WTC11 (cell line): ENCODE data around the gene RAC3. TPM values are rescaled to one million over a fixed set of nuclear protein-coding genes. Genes with fewer than 3 reads are reported as not detected.

Experiments
- ATAC-seq: fragments of 200-7000 bp; cut with Tn5 transposase; 2 replicates; pipeline ENCODE4 v1.10.0; 2021; ENCODE audit warnings: mild to moderate bottlenecking, moderate library complexity
- CTCF ChIA-PET: fragments of 300-600 bp; sonication (Branson Sonifier 250); formaldehyde crosslinking; loops from one replicate; lab custom pipeline; 2021; ENCODE audit warnings: antibody characterized with exemption; lab: Charles Lee
- POLR2A ChIA-PET: fragments of 350-600 bp; sonication (Branson Sonifier 250); formaldehyde crosslinking; loops from one replicate; lab custom pipeline; 2021; ENCODE audit warnings: antibody characterized with exemption; lab: Charles Lee
- DNase-seq: peaks from one replicate; pipeline ENCODE4 v3.0.0; 2021; ENCODE audit warnings: low spot score
- H3K27ac Mint-ChIP-seq: 2 replicates; pipeline ENCODE4 v1.8.0; 2021; ENCODE audit warnings: mixed read lengths
- H3K27me3 Mint-ChIP-seq: 2 replicates; pipeline ENCODE4 v1.8.0; 2021; ENCODE audit warnings: low read depth, mild to moderate bottlenecking, moderate library complexity, mixed read lengths
- H3K36me3 Mint-ChIP-seq: 2 replicates; pipeline ENCODE4 v1.8.0; 2021; ENCODE audit warnings: mixed read lengths
- H3K4me1 Mint-ChIP-seq: 2 replicates; pipeline ENCODE4 v1.8.0; 2022; ENCODE audit warnings: mixed read lengths
- H3K4me3 Mint-ChIP-seq: 2 replicates; pipeline ENCODE4 v1.8.0; 2021; ENCODE audit warnings: mild to moderate bottlenecking, moderate library complexity, mixed read lengths
- H3K9me3 Mint-ChIP-seq: 2 replicates; pipeline ENCODE4 v1.8.0; 2021; ENCODE audit warnings: mixed read lengths
- CBFB ChIP-seq: sonication (generic); formaldehyde crosslinking; IDR thresholded peaks from 2 replicates; pipeline ENCODE4 v1.8.1; 2022; ENCODE audit warnings: mild to moderate bottlenecking, low read depth, missing genetic modification reagents
- CREM ChIP-seq: sonication (generic); formaldehyde crosslinking; IDR thresholded peaks from 2 replicates; pipeline ENCODE4 v1.8.1; 2022; ENCODE audit warnings: mild to moderate bottlenecking, missing genetic modification reagents, moderate library complexity
- EMX1 ChIP-seq: fragments of 250-450 bp; sonication (Bioruptor Pico); IDR thresholded peaks from 2 replicates; pipeline ENCODE4 v1.8.0; 2021; ENCODE audit warnings: mild to moderate bottlenecking
- ESRRA ChIP-seq: sonication (generic); formaldehyde crosslinking; IDR thresholded peaks from 2 replicates; pipeline ENCODE4 v1.8.1; 2022; ENCODE audit warnings: mild to moderate bottlenecking, missing genetic modification reagents, borderline replicate concordance
- GABPB1 ChIP-seq: sonication (generic); formaldehyde crosslinking; IDR thresholded peaks from 2 replicates; pipeline ENCODE4 v1.8.1; 2023; ENCODE audit warnings: mild to moderate bottlenecking, missing genetic modification reagents
- GTF2I ChIP-seq: fragments of 250-450 bp; sonication (Bioruptor Pico); conservative IDR thresholded peaks from 2 replicates; pipeline ENCODE4 v1.4.0; 2021; ENCODE audit warnings: mild to moderate bottlenecking
- SMAD4 ChIP-seq: sonication (generic); formaldehyde crosslinking; IDR thresholded peaks from 2 replicates; pipeline ENCODE4 v1.8.0; 2022; ENCODE audit warnings: mild to moderate bottlenecking, missing genetic modification reagents
- total RNA-seq: library from RNA; stranded (reverse); gene quantifications from 3 replicates; pipeline ENCODE4 v1.2.3, GENCODE V29; 2021
- TF ChIP-seq, protein P1 (sequence below): sonication (generic); formaldehyde crosslinking; IDR thresholded peaks from 2 replicates; pipeline ENCODE4 v1.8.1; 2023; ENCODE audit warnings: mild to moderate bottlenecking, moderate library complexity, missing genetic modification reagents
- TF ChIP-seq, protein P2 (sequence below): sonication (generic); formaldehyde crosslinking; IDR thresholded peaks from 2 replicates; pipeline ENCODE4 v1.8.1; 2022; ENCODE audit warnings: missing genetic modification reagents, borderline replicate concordance
- TF ChIP-seq, protein P3 (sequence below): sonication (generic); formaldehyde crosslinking; IDR thresholded peaks from 2 replicates; pipeline ENCODE4 v1.8.0; 2022; ENCODE audit warnings: mild to moderate bottlenecking, missing genetic modification reagents
- TF ChIP-seq, protein P4 (sequence below): sonication (generic); formaldehyde crosslinking; IDR thresholded peaks from 2 replicates; pipeline ENCODE4 v1.8.1; 2023; ENCODE audit warnings: mild to moderate bottlenecking, missing genetic modification reagents, moderate library complexity
- TF ChIP-seq, protein P5 (sequence below): sonication (generic); formaldehyde crosslinking; conservative IDR thresholded peaks from 2 replicates; pipeline ENCODE4 v1.8.1; 2022; ENCODE audit warnings: mild to moderate bottlenecking, missing genetic modification reagents
- TF ChIP-seq, protein P6 (sequence below): sonication (generic); formaldehyde crosslinking; conservative IDR thresholded peaks from 2 replicates; pipeline ENCODE4 v1.8.1; 2023; ENCODE audit warnings: mild to moderate bottlenecking, low read depth, missing genetic modification reagents, moderate library complexity
- TF ChIP-seq, protein P7 (sequence below): sonication (generic); formaldehyde crosslinking; IDR thresholded peaks from 2 replicates; pipeline ENCODE4 v1.8.1; 2023; ENCODE audit warnings: mild to moderate bottlenecking, missing genetic modification reagents
- TF ChIP-seq, protein P8 (sequence below): fragments of 250-450 bp; sonication (Bioruptor Pico); IDR thresholded peaks from 2 replicates; pipeline ENCODE4 v1.9.0; 2021; ENCODE audit warnings: mild to moderate bottlenecking, borderline replicate concordance
- TF ChIP-seq, protein P9 (sequence below): sonication (generic); formaldehyde crosslinking; IDR thresholded peaks from 2 replicates; pipeline ENCODE4 v1.8.0; 2022; ENCODE audit warnings: mild to moderate bottlenecking, missing genetic modification reagents

RAC3 gene
- total RNA-seq, 1 experiment from 2014 or later, result 163 TPM

DNA sequence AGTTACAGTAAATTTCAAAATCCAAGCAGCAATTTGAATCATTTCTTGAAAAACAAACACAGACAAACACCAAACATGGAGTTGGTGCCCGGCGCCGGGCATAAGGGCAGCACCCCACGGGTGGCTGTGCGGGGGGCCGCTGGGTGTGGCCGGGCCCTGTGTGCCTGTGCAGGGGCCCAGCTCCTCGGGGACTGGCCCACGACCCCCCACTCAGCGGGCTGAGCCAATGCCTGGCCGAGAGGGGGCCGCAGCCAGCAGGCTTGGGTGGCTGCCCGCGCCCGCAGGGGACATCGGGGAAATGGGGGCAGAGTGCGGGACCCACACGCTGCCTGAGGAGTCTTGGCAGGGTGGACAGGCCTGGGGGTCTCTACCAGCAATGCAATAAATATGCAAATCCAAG, 47.0 kb downstream of the RAC3 start (continued):
- TF ChIP-seq, protein P1, sequence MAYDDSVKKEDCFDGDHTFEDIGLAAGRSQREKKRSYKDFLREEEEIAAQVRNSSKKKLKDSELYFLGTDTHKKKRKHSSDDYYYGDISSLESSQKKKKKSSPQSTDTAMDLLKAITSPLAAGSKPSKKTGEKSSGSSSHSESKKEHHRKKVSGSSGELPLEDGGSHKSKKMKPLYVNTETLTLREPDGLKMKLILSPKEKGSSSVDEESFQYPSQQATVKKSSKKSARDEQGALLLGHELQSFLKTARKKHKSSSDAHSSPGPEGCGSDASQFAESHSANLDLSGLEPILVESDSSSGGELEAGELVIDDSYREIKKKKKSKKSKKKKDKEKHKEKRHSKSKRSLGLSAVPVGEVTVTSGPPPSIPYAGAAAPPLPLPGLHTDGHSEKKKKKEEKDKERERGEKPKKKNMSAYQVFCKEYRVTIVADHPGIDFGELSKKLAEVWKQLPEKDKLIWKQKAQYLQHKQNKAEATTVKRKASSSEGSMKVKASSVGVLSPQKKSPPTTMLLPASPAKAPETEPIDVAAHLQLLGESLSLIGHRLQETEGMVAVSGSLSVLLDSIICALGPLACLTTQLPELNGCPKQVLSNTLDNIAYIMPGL, result no peak
- TF ChIP-seq CBFB (CRISPR knock-in tag) (no peak), GTF2I (CRISPR knock-in tag) (no peak), SMAD4 (CRISPR knock-in tag) (no peak)
- TF ChIP-seq, protein P2, sequence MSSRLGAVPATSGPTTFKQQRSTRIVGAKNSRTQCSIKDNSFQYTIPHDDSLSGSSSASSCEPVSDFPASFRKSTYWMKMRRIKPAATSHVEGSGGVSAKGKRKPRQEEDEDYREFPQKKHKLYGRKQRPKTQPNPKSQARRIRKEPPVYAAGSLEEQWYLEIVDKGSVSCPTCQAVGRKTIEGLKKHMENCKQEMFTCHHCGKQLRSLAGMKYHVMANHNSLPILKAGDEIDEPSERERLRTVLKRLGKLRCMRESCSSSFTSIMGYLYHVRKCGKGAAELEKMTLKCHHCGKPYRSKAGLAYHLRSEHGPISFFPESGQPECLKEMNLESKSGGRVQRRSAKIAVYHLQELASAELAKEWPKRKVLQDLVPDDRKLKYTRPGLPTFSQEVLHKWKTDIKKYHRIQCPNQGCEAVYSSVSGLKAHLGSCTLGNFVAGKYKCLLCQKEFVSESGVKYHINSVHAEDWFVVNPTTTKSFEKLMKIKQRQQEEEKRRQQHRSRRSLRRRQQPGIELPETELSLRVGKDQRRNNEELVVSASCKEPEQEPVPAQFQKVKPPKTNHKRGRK (CRISPR knock-in tag), result no peak
- TF ChIP-seq, protein P3, sequence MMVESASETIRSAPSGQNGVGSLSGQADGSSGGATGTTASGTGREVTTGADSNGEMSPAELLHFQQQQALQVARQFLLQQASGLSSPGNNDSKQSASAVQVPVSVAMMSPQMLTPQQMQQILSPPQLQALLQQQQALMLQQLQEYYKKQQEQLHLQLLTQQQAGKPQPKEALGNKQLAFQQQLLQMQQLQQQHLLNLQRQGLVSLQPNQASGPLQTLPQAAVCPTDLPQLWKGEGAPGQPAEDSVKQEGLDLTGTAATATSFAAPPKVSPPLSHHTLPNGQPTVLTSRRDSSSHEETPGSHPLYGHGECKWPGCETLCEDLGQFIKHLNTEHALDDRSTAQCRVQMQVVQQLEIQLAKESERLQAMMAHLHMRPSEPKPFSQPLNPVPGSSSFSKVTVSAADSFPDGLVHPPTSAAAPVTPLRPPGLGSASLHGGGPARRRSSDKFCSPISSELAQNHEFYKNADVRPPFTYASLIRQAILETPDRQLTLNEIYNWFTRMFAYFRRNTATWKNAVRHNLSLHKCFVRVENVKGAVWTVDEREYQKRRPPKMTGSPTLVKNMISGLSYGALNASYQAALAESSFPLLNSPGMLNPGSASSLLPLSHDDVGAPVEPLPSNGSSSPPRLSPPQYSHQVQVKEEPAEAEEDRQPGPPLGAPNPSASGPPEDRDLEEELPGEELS (CRISPR knock-in tag), result no peak

DNA sequence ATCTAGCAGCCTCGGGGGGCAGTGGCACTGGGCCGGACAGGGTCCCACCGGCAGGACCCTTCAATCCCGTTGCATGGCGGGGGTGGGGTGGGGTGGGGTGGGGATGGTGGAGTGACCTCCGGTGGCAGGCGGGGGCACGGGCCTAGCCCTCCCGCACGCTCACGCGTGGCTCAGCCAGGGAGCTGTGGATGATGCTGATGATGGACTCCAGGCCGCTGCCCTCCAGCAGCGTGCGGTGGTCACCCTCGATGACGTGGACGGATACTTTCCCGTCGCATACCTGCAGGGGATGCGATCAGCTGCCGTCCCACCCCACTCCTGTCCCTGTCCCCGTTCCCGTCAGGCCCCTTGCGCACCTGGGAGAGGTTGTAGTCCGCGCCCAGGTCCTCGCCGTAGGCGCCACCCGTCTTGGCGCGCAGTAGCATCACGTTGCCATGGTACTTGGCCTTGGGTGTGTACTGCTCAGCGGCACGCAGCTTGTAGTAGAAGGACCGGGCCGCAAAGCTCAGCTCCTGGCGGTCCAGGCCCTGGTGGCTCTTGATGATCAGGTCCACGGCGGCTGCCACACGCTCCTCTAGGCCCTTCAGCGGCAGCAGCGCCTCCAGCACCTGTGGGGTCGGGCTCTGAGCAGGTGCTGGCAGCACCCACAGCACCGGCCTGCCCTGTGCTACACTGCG, 47.7 kb downstream of the RAC3 start:
- ATAC-seq (no peak), DNase-seq (no peak)
- H3K27ac Mint-ChIP-seq, result no peak overlapping the region
- ChIA-PET POLR2A (no interaction called here), CTCF (interaction anchor here (0.7 to 4.9 kb wide), 2 partner anchors 49 kb away, joined by 3 to 37 read pairs; no protein-coding TSS in a partner anchor)
- no peaks in the 10 kb centered on the region for H3K9me3 Mint-ChIP-seq
- H3K36me3 Mint-ChIP-seq, result peaks cover 17% of the 10 kb centered on the region
- H3K27me3 Mint-ChIP-seq, result no peaks in the 10 kb centered on the region
- H3K4me3 Mint-ChIP-seq, result no peak overlapping the region
- H3K4me1 Mint-ChIP-seq, result no peaks in the 10 kb centered on the region
- TF ChIP-seq EMX1 (CRISPR knock-in tag), result no peak
- TF ChIP-seq, protein P4, sequence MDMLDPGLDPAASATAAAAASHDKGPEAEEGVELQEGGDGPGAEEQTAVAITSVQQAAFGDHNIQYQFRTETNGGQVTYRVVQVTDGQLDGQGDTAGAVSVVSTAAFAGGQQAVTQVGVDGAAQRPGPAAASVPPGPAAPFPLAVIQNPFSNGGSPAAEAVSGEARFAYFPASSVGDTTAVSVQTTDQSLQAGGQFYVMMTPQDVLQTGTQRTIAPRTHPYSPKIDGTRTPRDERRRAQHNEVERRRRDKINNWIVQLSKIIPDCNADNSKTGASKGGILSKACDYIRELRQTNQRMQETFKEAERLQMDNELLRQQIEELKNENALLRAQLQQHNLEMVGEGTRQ (CRISPR knock-in tag), result no peak
- TF ChIP-seq, protein P5, sequence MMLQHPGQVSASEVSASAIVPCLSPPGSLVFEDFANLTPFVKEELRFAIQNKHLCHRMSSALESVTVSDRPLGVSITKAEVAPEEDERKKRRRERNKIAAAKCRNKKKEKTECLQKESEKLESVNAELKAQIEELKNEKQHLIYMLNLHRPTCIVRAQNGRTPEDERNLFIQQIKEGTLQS (CRISPR knock-in tag), result no peak
- TF ChIP-seq, protein P6, sequence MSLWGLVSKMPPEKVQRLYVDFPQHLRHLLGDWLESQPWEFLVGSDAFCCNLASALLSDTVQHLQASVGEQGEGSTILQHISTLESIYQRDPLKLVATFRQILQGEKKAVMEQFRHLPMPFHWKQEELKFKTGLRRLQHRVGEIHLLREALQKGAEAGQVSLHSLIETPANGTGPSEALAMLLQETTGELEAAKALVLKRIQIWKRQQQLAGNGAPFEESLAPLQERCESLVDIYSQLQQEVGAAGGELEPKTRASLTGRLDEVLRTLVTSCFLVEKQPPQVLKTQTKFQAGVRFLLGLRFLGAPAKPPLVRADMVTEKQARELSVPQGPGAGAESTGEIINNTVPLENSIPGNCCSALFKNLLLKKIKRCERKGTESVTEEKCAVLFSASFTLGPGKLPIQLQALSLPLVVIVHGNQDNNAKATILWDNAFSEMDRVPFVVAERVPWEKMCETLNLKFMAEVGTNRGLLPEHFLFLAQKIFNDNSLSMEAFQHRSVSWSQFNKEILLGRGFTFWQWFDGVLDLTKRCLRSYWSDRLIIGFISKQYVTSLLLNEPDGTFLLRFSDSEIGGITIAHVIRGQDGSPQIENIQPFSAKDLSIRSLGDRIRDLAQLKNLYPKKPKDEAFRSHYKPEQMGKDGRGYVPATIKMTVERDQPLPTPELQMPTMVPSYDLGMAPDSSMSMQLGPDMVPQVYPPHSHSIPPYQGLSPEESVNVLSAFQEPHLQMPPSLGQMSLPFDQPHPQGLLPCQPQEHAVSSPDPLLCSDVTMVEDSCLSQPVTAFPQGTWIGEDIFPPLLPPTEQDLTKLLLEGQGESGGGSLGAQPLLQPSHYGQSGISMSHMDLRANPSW, result no peak
- TF ChIP-seq CREM (CRISPR knock-in tag), result no peak
- TF ChIP-seq GABPB1 (CRISPR knock-in tag), result no peak
- no peak for TF ChIP-seq ESRRA
- TF ChIP-seq, protein P7, sequence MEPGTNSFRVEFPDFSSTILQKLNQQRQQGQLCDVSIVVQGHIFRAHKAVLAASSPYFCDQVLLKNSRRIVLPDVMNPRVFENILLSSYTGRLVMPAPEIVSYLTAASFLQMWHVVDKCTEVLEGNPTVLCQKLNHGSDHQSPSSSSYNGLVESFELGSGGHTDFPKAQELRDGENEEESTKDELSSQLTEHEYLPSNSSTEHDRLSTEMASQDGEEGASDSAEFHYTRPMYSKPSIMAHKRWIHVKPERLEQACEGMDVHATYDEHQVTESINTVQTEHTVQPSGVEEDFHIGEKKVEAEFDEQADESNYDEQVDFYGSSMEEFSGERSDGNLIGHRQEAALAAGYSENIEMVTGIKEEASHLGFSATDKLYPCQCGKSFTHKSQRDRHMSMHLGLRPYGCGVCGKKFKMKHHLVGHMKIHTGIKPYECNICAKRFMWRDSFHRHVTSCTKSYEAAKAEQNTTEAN (CRISPR knock-in tag), result no peak
- TF ChIP-seq, protein P8, sequence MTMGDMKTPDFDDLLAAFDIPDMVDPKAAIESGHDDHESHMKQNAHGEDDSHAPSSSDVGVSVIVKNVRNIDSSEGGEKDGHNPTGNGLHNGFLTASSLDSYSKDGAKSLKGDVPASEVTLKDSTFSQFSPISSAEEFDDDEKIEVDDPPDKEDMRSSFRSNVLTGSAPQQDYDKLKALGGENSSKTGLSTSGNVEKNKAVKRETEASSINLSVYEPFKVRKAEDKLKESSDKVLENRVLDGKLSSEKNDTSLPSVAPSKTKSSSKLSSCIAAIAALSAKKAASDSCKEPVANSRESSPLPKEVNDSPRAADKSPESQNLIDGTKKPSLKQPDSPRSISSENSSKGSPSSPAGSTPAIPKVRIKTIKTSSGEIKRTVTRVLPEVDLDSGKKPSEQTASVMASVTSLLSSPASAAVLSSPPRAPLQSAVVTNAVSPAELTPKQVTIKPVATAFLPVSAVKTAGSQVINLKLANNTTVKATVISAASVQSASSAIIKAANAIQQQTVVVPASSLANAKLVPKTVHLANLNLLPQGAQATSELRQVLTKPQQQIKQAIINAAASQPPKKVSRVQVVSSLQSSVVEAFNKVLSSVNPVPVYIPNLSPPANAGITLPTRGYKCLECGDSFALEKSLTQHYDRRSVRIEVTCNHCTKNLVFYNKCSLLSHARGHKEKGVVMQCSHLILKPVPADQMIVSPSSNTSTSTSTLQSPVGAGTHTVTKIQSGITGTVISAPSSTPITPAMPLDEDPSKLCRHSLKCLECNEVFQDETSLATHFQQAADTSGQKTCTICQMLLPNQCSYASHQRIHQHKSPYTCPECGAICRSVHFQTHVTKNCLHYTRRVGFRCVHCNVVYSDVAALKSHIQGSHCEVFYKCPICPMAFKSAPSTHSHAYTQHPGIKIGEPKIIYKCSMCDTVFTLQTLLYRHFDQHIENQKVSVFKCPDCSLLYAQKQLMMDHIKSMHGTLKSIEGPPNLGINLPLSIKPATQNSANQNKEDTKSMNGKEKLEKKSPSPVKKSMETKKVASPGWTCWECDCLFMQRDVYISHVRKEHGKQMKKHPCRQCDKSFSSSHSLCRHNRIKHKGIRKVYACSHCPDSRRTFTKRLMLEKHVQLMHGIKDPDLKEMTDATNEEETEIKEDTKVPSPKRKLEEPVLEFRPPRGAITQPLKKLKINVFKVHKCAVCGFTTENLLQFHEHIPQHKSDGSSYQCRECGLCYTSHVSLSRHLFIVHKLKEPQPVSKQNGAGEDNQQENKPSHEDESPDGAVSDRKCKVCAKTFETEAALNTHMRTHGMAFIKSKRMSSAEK (CRISPR knock-in tag), result no peak
- TF ChIP-seq, protein P9, sequence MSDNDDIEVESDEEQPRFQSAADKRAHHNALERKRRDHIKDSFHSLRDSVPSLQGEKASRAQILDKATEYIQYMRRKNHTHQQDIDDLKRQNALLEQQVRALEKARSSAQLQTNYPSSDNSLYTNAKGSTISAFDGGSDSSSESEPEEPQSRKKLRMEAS, result no peak
